HCT116 (cell line): ENCODE measurements around the gene ALDH1A2.

ENCODE experiments used
- CBX3 ChIP-seq: IDR thresholded peaks from 2 replicates; pipeline ENCODE4 v1.6.1; 2012; ENCODE audit warnings: low read depth
- CEBPB ChIP-seq: IDR thresholded peaks from 2 replicates; pipeline ENCODE4 v1.6.1; 2012; ENCODE audit warnings: low read depth
- CTCF ChIP-seq, 3 experiments: fragments of 200-600 bp in 1 of 3; sonication (generic) in 1 of 3; IDR thresholded peaks in 2 of 3; conservative IDR thresholded peaks in 1 of 3; 2 replicates each; pipeline ENCODE4 v1.5.1; 2012 to 2017; ENCODE audit warnings: low read depth in 2 of 3, low read length in 2 of 3, antibody characterized with exemption in 1 of 3, borderline replicate concordance in 1 of 3, control low read depth in 1 of 3, mild to moderate bottlenecking in 1 of 3, mixed read lengths in 1 of 3, mixed run types in 1 of 3, moderate library complexity in 1 of 3; ENCODE audit not compliant: insufficient read depth in 1 of 3
- POLR2A ChIP-seq: IDR thresholded peaks from 2 replicates; pipeline ENCODE4 v1.7.0; 2011; ENCODE audit warnings: borderline replicate concordance; ENCODE audit not compliant: insufficient read depth, insufficient read length; ENCODE audit errors: extremely low read depth
- POLR2AphosphoS5 ChIP-seq: IDR thresholded peaks from 2 replicates; pipeline ENCODE4 v1.6.1; 2011; ENCODE audit warnings: mild to moderate bottlenecking, low read depth, low read length, moderate library complexity
- RAD21 ChIP-seq: IDR thresholded peaks from 2 replicates; pipeline ENCODE4 v1.6.1; 2012; ENCODE audit warnings: low read depth, mild to moderate bottlenecking
- SIN3A ChIP-seq: IDR thresholded peaks from 2 replicates; pipeline ENCODE4 v1.6.1; 2012; ENCODE audit warnings: low read depth
- SP1 ChIP-seq: IDR thresholded peaks from 2 replicates; pipeline ENCODE4 v1.6.1; 2012; ENCODE audit warnings: low read depth
- YY1 ChIP-seq: IDR thresholded peaks from 2 replicates; pipeline ENCODE4 v1.6.1; 2011; ENCODE audit warnings: low read length, low read depth, moderate library complexity, mild to moderate bottlenecking; ENCODE audit not compliant: insufficient replicate concordance; ENCODE audit errors: extremely low read depth
- ZBTB33 ChIP-seq: IDR thresholded peaks from 2 replicates; pipeline ENCODE4 v1.6.1; 2011; ENCODE audit warnings: mild to moderate bottlenecking, low read length, moderate library complexity; ENCODE audit not compliant: insufficient replicate concordance; ENCODE audit errors: extremely low read depth
- ZNF274 ChIP-seq: fragments of 200-500 bp; sonication (Bioruptor generic); IDR thresholded peaks from 2 replicates; pipeline ENCODE4 v1.6.1; 2014; ENCODE audit warnings: mild to moderate bottlenecking, low read depth, low read length, inconsistent platforms

GRCh38 chr15:57948351-57949289, 116.9 kb downstream of the ALDH1A2 start:
- TF ChIP-seq ZBTB33 (no peak), CBX3 (no peak), POLR2AphosphoS5 (no peak), SIN3A (no peak), ZNF274 (no peak), YY1 (no peak), CTCF (IDR thresholded peaks at IDR 0.05 in 2 of 3, conservative IDR thresholded peaks at IDR 0.05 in 1 of 3; ENCODE audit: borderline replicate concordance in 1 of 3, insufficient read depth in 1 of 3, low read depth in 2 of 3, low read length in 2 of 3) (no peak), CEBPB (no peak), POLR2A (no peak), SP1 (no peak), RAD21 (no peak)
